CD14-positive monocyte (primary cell): ENCODE data around the gene SGMS1. TPM values are rescaled to one million over a fixed set of nuclear protein-coding genes. Genes with fewer than 3 reads are reported as not detected.

Source experiments
- DNase-seq, 3 donors: peaks; one replicate each; pipeline ENCODE4 v3.0.0-alpha.2; 2011 to 2022
- H2AFZ ChIP-seq: 2 replicates; pipeline ENCODE4 v1.6.0; 2012; ENCODE audit warnings: mild to moderate bottlenecking, low read depth, low read length, inconsistent platforms; ENCODE audit not compliant: insufficient read depth, poor library complexity, severe bottlenecking
- H3K27ac ChIP-seq, 2 donors: 1 replicate in 1 of 2; 2 replicates in 1 of 2; pipeline ENCODE4 v1.5.1; 2012 to 2013; ENCODE audit warnings: low read length in 2 of 2, control low read depth in 1 of 2, inconsistent platforms in 1 of 2, low read depth in 1 of 2, mild to moderate bottlenecking in 1 of 2
- H3K27me3 ChIP-seq, 2 donors: one replicate each; pipeline versions ENCODE4 v1.6.0 to v1.6.1; 2011 to 2013; ENCODE audit warnings: low read length in 2 of 2; ENCODE audit not compliant: control insufficient read depth in 2 of 2, insufficient read depth in 2 of 2
- H3K36me3 ChIP-seq, 2 donors: replicated peaks in 1 of 2; 1 replicate in 1 of 2; 2 replicates in 1 of 2; pipeline versions ENCODE4 v1.5.1 to v1.6.1; 2012 to 2013; ENCODE audit warnings: low read length in 2 of 2, control low read depth in 1 of 2, inconsistent platforms in 1 of 2, mild to moderate bottlenecking in 1 of 2; ENCODE audit not compliant: insufficient read depth in 2 of 2, control insufficient read depth in 1 of 2
- H3K4me1 ChIP-seq, 2 donors: 1 replicate in 1 of 2; 2 replicates in 1 of 2; pipeline versions ENCODE4 v1.5.1 to v1.6.1; 2012 to 2013; ENCODE audit warnings: low read length in 2 of 2, control low read depth in 1 of 2, inconsistent platforms in 1 of 2, mild to moderate bottlenecking in 1 of 2, moderate library complexity in 1 of 2; ENCODE audit not compliant: insufficient read depth in 2 of 2, control insufficient read depth in 1 of 2
- H3K4me2 ChIP-seq: replicated peaks from 2 replicates; pipeline ENCODE3; 2012; ENCODE audit warnings: low read length, moderate library complexity, mild to moderate bottlenecking; ENCODE audit not compliant: poor library complexity, severe bottlenecking; ENCODE audit errors: extremely low read depth
- H3K4me3 ChIP-seq, 3 experiments: fragments of 200-600 bp in 1 of 3; sonication (generic) in 1 of 3; replicated peaks in 1 of 3; 1 replicate in 2 of 3; 2 replicates in 1 of 3; pipeline ENCODE4 v1.5.1; 2011 to 2013; ENCODE audit warnings: low read length in 3 of 3, mild to moderate bottlenecking in 3 of 3, control low read depth in 2 of 3, low read depth in 2 of 3, inconsistent platforms in 1 of 3, moderate library complexity in 1 of 3
- H3K79me2 ChIP-seq: 2 replicates; pipeline ENCODE4 v1.6.0; 2012; ENCODE audit warnings: mild to moderate bottlenecking, control low read depth, inconsistent platforms, low read length, moderate library complexity; ENCODE audit not compliant: insufficient read depth
- H3K9ac ChIP-seq: 2 replicates; pipeline ENCODE4 v1.6.0; 2017; ENCODE audit warnings: low read length, mild to moderate bottlenecking; ENCODE audit not compliant: insufficient read depth, poor library complexity, severe bottlenecking
- H3K9me3 ChIP-seq, 2 donors: replicated peaks in 1 of 2; 1 replicate in 1 of 2; 2 replicates in 1 of 2; pipeline versions ENCODE4 v1.5.1 to v1.6.1; 2012 to 2013; ENCODE audit warnings: low read length in 2 of 2, control low read depth in 1 of 2; ENCODE audit not compliant: control insufficient read depth in 1 of 2, insufficient read depth in 1 of 2
- H4K20me1 ChIP-seq: 2 replicates; pipeline ENCODE4 v1.6.0; 2012; ENCODE audit warnings: mild to moderate bottlenecking, low read length, control low read depth, moderate library complexity; ENCODE audit not compliant: insufficient read depth
- H3K27ac Mint-ChIP-seq, 7 donors: one replicate each; pipeline ENCODE4 v1.8.0; 2020; ENCODE audit warnings: mild to moderate bottlenecking in 7 of 7, mixed read lengths in 7 of 7, moderate library complexity in 6 of 7, inconsistent platforms in 2 of 7
- H3K27me3 Mint-ChIP-seq, 3 donors: one replicate each; pipeline ENCODE4 v1.8.0; 2021 to 2022; ENCODE audit warnings: low read depth in 3 of 3, mild to moderate bottlenecking in 3 of 3, mixed read lengths in 3 of 3, moderate library complexity in 3 of 3, inconsistent platforms in 1 of 3
- H3K36me3 Mint-ChIP-seq, 2 donors: one replicate each; pipeline ENCODE4 v1.8.0; 2020; ENCODE audit warnings: mixed read lengths in 2 of 2, inconsistent platforms in 1 of 2, mild to moderate bottlenecking in 1 of 2
- H3K4me1 Mint-ChIP-seq: one replicate; pipeline ENCODE4 v1.8.0; 2020; ENCODE audit warnings: mild to moderate bottlenecking, mixed read lengths
- H3K4me3 Mint-ChIP-seq, 2 donors: one replicate each; pipeline ENCODE4 v1.8.0; 2020; ENCODE audit warnings: mild to moderate bottlenecking in 2 of 2, mixed read lengths in 2 of 2, moderate library complexity in 1 of 2
- H3K9me3 Mint-ChIP-seq, 7 donors: one replicate each; pipeline ENCODE4 v1.8.0; 2020 to 2022; ENCODE audit warnings: mixed read lengths in 7 of 7, mild to moderate bottlenecking in 6 of 7, moderate library complexity in 6 of 7, inconsistent platforms in 2 of 7
- WGBS: methylation state at CpG from one replicate; pipeline ENCODE4 v1.1.5; 2013; ENCODE audit warnings: missing lambda C conversion rate; ENCODE audit not compliant: insufficient coverage; 5-methylcytosine and 5-hydroxymethylcytosine counted together
- intact Hi-C, 2 donors: fragments of 100-400 bp; cut with micrococcal nuclease; formaldehyde crosslinking; loops; one replicate each; pipeline versions ENCODE4 v1.15.0 to v1.15.1; 2023
- polyA plus RNA-seq, 3 donors: library from polyadenylated mRNA; depleted of rRNA in 1 of 3; unstranded in 2 of 3; stranded (reverse) in 1 of 3; fragments of 300-500 nt in 2 of 3; fragments of >200 nt in 1 of 3; fragmentation: Illumina TruSeq in 2 of 3; gene quantifications; 1 replicate in 2 of 3; 2 replicates in 1 of 3; pipeline ENCODE4 v1.2.3, GENCODE V29; 2012 to 2021
- TF ChIP-seq, protein P1 (sequence below): fragments of 200-600 bp; IDR thresholded peaks from one replicate; pipeline ENCODE4 v1.8.0; 2022; ENCODE audit warnings: antibody characterized with exemption, mild to moderate bottlenecking

Gene SGMS1
- polyA plus RNA-seq, 3 donors: 19.5 to 20.6 (median 20.4) TPM

DNA sequence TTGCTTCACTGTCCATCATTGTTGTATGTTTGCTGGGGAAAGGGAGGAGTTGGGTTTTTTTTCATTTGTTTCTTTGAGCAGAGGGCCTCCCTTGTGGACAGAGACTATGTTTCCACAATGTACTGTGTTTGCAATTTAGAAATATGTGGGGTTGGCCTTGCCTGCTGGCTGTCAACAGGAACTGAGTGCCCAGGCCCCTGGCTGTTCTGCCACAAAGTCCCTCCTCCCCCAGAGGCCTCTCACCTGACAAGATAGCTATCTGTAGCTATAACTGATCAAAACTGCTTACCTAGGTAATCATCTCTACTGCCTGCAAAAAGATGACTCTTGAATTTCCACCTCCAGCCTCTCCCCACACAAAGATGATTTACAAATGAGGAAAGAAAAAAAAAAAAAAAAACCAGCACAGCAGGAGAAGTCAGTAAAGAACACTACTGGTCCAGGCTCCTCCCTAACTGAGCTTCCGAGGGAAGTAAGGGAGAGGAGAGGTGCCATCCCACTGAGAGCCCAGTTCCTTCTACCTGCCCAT, 121.8 kb downstream of the SGMS1 start:
- TF ChIP-seq, protein P1, sequence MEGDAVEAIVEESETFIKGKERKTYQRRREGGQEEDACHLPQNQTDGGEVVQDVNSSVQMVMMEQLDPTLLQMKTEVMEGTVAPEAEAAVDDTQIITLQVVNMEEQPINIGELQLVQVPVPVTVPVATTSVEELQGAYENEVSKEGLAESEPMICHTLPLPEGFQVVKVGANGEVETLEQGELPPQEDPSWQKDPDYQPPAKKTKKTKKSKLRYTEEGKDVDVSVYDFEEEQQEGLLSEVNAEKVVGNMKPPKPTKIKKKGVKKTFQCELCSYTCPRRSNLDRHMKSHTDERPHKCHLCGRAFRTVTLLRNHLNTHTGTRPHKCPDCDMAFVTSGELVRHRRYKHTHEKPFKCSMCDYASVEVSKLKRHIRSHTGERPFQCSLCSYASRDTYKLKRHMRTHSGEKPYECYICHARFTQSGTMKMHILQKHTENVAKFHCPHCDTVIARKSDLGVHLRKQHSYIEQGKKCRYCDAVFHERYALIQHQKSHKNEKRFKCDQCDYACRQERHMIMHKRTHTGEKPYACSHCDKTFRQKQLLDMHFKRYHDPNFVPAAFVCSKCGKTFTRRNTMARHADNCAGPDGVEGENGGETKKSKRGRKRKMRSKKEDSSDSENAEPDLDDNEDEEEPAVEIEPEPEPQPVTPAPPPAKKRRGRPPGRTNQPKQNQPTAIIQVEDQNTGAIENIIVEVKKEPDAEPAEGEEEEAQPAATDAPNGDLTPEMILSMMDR: no peak
- H3K4me3 Mint-ChIP-seq: no peak overlapping the region
- H3K27ac Mint-ChIP-seq: peak overlapping the region in 2 of 7 donors; percentile 23 to 57

DNA sequence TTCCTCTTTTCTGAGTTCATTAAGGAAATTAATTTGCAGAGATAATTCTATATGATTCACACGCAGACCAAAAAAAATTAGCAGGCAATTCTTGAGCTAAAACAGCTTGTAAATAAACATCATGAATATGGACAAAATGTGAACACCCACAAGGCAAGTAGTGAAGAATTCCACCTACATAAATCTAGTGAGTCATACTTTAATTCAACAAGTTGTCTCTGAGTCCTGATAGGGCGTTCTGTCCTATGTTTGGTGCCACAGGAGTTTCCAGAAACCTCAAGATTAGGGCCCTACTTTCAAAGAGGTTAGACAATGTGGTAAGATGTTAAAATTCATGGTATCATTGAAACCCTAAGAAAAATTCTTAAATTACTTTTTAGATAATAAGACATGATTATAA, 122.3 kb downstream of the SGMS1 start:
- Histone ChIP-seq H3K27me3 (no peaks in the 10 kb centered on the region), H2AFZ (no peak overlapping the region), H3K4me2 (no peak overlapping the region), H3K9ac (no peak overlapping the region), H3K4me1 (no peaks in the 10 kb centered on the region), H3K9me3 (no peaks in the 10 kb centered on the region), H3K27ac (no peak overlapping the region), H3K79me2 (no peaks in the 10 kb centered on the region), H4K20me1 (peaks cover 6% of the 10 kb centered on the region), H3K36me3 (no peaks in the 10 kb centered on the region), H3K4me3 (no peak overlapping the region)
- intact Hi-C loops: no loop called here
- TF ChIP-seq, protein P1: no peak
- Mint-ChIP-seq H3K27me3 (no peaks in the 10 kb centered on the region), H3K9me3 (no peaks in the 10 kb centered on the region), H3K4me3 (no peak overlapping the region), H3K4me1 (peaks cover 8% of the 10 kb centered on the region), H3K36me3 (peaks cover 8 to 9% of the 10 kb centered on the region in 2 donors), H3K27ac (no peak overlapping the region)
- no peak for DNase-seq
- no CpG with 5 or more reads among the region's 2 CpGs for WGBS

More for the DNA sequence above, 121.8 kb downstream of the SGMS1 start:
- Histone ChIP-seq H3K79me2 (no peaks in the 10 kb centered on the region), H3K9me3 (no peaks in the 10 kb centered on the region), H3K27ac (no peak overlapping the region), H3K4me3 (no peak overlapping the region), H3K4me2 (no peak overlapping the region), H3K4me1 (no peaks in the 10 kb centered on the region), H3K36me3 (no peaks in the 10 kb centered on the region), H3K9ac (no peak overlapping the region), H3K27me3 (no peaks in the 10 kb centered on the region), H2AFZ (no peak overlapping the region), H4K20me1 (peaks cover 6% of the 10 kb centered on the region)
- WGBS: no CpG with 5 or more reads among the region's 1 CpG
- peaks cover 0 to 1% (median 0%) of the 10 kb centered on the region in 3 donors for H3K27me3 Mint-ChIP-seq
- no peak for DNase-seq
- peaks cover 8% of the 10 kb centered on the region for H3K4me1 Mint-ChIP-seq
- peaks cover 6 to 7% of the 10 kb centered on the region in 2 donors for H3K36me3 Mint-ChIP-seq
- no peaks in the 10 kb centered on the region for H3K9me3 Mint-ChIP-seq
- intact Hi-C loops: no loop called here
